HG03095 (cell line): Measurements from ENCODE around the gene CD180.

Experiments used
- ATAC-seq: cut with Tn5 transposase; IDR thresholded peaks from one replicate; pipeline ENCODE4 v1.9.1; 2021; ENCODE audit warnings: moderate library complexity; ENCODE audit not compliant: unreplicated experiment

The CD180 gene

DNA sequence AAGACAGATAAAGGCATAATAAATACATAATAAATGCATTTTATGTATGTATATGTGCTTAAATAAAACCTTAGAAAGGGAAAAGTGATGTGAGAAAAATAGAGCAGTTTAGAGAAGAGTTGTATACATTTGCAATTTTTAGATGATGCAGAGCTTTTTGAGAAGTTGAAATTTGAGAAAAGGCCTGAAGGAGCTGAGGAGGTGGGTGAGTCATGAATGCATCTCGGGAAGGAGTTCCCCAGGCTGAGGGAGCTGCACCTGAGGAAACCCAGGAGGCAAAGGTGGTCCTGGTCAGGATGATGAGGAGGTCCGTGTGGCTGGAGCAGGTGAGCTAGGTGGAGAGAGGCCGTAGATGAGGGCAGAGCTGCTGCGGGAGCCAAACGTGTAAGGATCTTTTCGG, 17.4 kb upstream of the CD180 start:
- no peak for ATAC-seq

DNA sequence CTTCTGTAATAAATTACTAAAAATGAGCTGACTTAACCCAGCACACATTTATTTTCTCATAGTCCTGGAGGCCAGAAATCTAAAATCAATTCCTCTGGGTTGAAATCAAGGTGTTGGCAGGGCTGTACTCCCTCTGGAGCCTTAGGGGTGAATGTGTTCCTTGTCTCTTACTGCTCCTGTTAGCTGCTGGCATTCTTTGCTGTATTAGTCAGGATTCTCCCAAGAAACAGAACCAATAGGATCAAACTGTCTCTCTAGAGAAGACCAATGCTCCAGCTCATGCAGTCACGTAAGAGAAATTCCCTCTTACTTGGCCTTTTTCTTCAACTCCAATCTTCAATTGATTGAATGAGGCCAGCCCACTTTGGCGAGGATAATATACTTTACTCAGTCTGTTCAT, 15.3 kb upstream of the CD180 start:
- no peak for ATAC-seq

DNA sequence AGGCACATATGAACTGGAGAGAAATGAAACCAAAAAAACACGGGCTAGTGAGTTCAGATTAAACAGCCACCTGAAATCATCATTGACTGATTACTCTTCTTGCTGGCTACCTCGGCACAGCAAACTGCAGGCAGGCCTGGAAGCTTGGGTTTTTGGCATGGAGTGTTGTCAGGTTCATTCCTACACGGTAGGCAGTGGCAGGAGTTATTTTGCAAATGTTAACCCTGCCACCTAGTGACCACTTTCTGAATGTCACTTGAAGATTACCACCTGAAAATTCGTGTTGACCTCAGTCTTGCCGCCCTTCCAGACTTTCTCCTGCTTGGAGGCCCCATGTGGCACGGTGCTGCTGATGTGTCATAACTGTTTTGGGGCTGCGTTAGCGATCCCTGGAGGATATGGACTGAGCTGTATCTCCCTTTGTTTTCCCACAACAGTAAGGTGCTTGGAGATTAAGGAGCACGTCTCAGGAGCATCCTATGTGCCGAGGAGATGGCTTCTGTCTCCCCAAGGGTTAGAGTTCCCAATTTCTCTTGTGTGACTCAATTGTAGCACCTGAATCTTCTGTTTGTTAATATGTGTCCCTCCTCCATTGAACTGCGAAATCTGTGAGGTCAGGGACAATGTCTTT, 12.7 kb upstream of the CD180 start:
- ATAC-seq = no peak

DNA sequence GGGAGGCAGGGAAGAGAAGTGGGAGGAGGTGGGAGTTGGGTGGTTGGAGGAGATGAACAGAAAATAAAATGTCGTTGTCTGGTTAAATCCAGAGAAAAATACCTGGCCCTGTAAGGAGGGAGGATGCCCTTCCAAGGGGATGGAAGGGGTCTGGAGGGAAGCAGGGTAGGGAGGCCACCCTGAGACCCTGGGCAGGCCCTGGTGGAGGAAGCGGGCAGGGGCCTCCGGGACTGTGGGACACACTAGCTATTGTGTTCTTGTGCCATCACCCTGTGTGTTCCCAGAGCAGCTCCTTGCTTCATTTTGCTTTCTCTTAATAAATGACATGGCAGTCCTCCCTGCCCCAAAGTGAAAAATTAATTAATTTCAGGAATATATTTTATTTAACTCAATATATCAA, 11.8 kb upstream of the CD180 start:
- ATAC-seq = no peak

DNA sequence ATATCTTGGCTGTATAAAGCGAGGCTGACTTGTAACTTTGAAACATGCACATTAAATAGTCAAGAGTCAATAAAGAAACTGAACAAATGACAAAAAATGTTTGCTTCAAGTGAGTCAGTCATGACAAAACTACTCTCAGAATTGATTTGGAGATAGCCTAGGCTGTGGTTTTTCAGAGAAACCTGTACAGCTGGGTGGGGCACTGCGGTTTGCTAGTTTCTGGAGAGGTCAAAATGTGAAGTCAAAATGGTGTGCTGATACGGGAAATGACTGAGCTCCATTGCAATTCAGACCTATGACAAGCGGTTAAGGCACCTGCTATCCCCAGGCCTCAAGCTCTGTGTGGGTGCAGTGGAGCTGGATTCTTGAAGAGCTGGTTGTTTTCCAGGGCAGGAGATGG, 10.3 kb upstream of the CD180 start:
- ATAC-seq = peak; percentile 80

DNA sequence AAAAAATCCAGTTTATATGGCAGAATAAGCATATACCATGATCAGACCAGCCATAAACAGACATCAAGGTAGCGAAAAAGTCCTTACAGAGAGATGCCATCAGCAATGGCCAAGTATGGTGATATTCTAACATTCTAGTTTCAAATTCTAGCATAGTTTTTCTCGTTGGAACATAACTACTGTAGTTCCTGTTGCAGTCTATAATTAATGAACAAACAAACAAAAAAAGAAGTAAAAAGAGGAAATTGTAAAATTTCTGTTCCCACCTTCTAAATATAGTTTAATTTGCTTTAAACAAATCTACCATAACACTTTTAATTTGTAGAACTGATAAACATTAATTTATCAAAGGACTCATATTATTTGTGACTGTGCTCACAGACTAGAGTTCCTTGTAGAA, 9.9 kb upstream of the CD180 start:
- ATAC-seq = no peak

DNA sequence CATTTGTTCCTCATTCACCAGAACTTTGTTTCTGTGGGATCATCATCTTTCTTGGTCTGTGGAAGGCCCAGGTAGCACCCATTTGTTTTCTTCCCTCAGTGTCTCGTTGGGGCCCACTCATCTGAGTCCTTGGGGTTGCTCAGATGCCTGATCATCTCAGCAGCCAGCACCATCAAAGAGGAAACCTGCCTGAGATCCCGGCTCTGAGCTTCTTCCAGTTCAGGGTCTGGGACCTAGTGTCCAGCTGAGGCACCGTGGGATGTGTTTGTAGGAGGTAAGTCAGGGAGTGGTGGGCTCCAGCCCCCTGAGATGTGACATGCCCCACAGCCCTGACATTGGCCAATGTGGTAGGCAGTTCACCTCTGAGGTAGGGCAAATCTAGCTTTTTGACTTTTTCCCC, 9.4 kb upstream of the CD180 start:
- ATAC-seq = no peak

DNA sequence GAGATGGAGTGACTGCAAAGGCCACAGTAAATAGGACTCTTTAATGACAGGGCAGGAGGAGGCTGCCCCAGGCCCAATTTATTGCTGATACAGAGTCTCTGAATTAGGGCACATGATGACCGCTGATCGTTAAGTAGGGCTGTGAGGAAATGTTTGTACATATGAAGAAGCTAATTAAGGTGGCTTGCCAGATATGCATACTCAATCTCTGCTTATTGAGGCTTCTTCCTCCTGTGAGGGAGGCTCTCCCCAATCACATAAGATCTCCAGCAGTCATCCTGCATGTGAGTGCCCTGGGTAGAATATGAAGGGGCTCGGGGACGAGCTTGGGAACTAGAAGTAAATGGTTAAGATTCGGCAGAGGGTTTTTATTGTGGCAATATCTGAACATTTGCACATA, 8.2 kb upstream of the CD180 start:
- ATAC-seq = no peak

DNA sequence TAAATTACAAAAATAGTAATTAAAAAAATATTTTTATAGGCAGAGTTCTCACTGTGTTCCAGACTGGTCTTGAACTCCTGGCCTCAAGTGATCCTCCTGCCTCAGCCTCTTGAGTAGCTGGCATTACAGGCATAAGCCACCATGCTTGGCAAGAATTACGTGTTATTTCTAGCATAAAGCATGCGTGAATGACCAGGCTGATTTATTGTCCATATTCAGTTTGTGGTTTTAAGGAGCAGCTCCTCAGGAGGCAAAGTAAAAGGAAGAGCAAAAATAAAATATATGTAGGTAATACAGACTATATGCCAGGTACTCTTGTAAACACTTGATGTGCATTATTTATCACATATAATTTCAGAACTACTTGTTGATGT, 7.1 kb upstream of the CD180 start:
- no peak for ATAC-seq

DNA sequence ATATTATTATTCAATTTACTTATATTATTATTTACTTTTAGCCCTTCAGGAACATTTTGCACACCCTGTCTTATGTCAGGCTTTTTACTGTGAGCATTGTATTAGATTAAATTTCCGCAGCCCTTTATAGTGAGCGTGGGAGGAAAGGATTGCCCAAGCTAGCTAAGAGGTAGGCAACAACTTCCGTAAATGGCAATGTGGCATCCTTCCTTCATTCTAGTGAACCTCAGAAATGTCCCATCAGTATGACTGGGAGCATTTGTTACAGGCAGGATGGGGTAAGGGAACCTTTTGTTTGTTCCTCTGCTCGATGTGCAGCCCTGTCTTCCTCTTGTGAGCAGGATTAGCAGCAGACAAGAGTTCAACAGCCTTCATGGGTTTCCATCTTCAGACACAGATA, 6.2 kb upstream of the CD180 start:
- ATAC-seq = no peak

DNA sequence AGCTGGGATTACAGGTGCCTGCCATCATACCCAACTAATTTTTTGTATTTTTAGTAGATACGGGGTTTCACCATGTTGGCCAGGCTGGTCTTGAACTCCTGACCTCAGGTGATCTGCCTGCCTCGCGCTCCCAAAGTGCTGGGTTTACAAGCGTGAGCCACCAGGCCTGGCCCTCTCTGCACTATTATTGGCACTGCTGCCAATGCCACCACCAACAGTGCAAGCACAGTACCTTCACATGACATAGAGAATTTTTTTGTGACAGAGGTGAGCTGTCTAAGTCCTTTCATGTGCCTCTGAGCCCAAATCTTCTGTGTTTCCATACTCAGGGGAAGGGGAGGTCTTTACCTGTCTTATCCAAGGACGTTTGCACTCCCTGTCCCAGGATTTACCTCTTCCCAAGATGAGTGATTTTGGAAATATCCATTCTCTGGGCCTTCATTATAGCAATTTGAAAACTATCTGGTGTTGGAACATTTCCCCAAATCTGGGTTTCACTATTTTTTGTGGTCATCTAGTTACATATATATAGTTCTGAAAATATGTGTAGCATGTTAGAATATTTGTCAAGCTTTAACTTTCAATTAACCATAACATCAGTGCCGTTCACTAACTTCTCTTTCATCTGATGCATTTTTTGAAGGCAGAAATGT, 5.4 kb upstream of the CD180 start:
- ATAC-seq = no peak

DNA sequence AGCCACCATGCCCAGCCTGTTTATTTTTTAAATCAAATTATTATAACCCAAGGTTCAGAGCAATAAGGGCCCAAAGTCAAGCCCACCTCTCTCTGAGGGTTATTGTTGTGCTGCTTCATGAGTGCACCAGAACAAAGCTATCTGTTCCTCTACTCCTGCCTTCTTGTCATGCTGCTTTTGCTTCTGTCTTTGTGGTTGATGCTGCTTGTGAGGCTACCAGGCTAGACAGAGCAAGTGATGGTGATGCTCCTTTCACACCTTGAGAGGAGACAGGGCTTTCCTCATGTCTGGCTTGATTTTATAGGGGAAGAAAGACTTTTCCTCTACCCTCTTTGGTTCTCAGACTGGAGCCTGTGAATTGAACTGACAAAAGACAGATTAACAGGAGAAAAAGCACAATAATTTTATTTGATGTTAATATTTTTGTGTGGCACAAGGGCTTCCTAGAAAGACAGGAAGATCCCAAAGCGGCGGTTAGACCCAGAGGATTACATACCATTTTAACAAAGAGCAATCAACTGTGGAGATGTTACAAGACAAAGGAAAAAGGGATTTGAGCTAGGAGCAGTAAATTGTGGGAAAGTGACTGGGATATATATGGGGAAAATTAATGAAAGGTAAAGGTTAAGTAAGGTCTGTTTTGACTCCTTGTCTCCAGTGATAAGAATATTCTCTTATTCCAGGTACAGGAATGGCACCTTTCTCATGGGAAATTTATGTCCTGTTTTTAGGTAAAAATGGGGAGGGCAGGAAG, 4.4 kb upstream of the CD180 start:
- no peak for ATAC-seq

DNA sequence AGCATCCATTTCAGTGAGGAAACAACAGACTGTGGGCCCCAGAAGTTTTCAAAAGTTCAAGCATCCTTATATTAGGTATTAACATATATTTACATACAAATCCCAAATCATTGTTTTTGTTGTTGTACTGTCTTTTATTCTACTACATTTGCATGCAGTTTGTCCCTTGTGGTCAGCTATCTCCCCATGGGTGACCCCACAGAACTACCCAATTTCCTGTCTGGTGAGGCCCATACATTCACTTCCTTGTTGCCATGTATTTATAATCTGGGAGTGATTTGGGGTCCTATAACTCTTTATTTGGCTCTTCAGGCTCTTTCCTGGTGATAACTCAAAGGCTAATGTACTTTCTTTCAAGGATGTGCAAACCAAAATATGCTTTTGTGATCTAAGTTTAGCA, 3.3 kb upstream of the CD180 start:
- ATAC-seq = no peak

DNA sequence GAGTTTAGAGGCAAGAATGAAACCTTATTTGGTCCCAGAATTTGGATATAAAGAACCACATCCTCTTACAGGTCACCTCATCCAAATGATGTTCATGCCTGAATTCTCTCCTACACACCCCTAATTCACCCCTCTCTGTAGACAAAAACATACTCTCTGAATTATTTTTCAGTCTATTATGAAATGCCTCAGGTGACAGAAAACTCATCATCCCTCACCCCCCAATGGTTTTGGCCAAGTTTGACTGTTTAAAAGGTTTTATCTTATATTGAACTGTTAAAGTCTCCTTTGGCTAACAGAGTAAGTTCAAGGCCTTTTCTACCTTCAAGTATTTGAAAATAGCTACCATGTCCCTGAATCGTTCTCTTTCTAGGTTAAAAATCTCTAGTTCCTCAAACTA, 2.3 kb upstream of the CD180 start:
- ATAC-seq = no peak

DNA sequence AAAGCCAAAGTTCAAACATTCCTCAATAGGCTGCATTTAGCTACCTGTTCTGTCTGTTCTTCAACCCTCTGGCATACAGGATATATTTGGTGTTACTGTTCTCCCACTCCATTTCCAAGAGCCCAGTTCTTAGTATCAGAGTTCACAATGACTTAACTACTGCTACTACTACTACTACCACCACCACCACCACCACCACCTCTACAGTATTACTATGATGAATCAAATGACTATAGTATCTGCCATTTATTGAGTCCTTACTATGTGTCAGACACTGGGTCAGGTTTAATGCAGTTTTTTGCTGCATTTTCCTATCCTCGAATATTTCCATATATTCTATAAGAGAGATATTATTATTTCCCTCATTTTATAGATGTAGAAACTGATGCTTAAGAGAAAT, 937 bp upstream of the CD180 start:
- ATAC-seq = no peak

DNA sequence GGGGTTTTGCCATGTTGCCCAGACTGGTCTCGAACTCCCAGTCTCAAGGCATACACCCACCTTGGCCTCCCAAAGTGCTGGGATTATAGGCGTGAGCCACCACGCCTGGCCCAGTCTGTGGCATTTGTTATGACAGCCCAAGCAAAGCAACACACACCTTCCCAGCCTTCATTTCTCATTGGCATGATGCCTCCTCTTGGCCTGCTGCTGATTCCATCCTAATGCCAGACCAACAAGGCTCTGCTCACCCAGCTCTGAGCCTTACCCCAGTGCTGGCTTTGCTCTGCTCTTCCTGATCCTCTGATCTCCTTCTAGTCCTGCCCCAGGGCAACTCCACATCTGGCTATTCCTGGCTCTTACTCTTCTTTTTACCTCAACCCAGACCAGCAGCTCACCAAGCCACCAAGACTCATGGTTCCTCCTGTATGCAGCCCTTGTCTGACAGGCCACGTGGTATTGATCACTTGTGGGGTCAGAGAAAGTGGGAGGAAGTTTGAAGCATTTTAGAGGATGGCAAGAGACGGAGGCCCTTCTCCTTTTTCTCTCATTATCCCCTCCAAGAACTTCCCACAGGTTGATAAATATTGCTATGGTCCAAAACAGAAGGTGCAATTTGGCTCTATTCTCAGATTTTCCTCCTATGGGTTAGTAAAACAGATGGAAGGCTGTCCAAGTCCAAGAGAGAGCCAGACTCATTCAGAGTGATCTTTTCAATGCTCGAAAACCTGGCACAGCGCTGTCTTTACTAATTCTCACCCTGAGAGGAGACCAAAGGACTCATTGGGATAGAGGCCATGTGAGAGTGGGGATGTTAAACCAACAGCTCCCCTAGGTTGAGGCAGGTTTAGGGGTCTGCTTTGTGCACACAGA, 958 bp downstream of the CD180 start:
- ATAC-seq = no peak

DNA sequence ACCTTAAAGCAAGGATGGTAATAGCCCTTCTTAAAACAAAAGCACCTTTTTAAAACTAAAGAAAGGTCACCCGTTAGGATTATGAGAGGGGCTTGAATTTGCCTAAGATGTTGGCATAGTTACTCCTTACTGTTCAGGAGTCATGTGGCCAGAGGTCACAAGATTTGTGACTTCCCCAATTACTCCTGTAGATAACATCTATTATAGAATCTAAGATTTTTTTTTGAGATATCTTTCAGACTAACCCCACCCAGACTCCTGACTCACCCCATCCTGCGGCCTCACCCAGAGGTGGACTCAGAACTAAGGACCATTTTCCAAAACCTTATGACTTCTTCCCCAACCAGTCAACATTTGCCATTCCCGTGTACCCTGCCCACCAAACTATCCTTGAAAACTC, 2.4 kb downstream of the CD180 start:
- ATAC-seq = no peak

DNA sequence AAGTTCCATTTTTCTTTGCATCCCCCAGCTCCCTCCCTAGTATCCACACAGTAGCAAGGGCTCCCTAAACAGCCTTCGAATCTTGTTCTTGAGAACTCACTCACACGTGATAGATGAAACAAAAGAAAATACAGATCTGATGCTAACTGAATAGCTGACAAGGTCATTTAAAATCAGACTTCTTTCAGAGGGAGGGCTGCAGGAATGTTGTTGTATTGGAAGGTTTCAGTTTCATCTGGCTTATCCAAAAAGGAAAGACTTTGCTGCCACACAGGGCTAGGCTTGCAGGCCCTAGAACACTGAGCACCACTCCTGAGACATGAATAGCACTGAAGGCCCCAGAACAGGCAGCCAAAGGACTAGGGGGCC, 3.2 kb downstream of the CD180 start:
- ATAC-seq = no peak

DNA sequence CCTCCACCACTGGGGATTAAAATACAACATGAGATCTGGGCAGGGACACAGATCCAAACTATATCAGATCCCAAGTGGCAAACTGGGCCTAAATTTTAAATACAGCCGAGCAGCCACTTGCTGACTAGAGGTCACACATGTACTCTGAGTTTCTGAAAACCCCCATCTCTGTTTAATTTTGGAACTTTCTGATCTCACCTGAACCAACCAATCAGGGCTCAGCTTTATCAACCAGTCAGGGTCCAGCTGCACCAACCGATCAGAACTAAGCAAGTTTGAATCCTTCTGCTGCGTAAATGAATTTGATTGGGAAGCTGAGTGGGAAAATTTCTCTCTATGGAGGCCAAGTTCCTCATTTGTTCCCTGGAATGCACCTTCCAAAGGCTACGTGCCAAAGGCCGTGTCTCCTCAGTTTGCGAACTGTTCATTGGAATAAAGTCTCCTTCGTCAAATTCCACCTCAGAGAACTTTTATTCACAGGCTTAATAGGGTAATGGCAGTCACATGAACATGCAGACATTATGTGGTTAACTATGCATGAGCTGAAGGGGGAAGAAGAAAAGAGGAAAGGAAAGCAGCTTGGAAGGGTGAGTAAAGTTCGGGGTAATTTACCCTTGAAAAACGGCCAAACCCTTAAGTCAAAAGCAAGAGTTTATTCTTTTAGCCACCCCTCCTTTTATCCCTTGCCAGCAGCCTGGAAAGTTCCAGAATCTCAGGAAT, 3.7 kb downstream of the CD180 start:
- no peak for ATAC-seq

DNA sequence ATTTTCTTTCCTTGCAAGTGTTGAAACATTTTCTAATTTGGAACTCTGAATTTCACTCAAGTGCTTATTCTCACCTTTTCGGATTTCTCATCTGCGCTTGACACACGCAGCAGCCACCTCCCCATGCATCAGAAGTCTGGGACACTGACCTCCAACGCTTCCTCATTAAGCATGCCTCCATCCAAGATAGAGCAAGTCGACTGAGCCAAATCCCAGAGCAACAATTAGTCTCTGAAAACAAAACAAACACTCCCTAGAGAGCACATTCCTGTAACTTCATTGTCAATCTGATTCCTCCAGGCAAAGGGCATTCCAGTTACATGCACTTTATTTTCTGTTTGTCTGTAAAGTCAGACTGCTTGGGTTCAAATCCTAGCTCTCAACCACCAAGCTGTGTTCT, 5.7 kb downstream of the CD180 start:
- ATAC-seq = no peak

DNA sequence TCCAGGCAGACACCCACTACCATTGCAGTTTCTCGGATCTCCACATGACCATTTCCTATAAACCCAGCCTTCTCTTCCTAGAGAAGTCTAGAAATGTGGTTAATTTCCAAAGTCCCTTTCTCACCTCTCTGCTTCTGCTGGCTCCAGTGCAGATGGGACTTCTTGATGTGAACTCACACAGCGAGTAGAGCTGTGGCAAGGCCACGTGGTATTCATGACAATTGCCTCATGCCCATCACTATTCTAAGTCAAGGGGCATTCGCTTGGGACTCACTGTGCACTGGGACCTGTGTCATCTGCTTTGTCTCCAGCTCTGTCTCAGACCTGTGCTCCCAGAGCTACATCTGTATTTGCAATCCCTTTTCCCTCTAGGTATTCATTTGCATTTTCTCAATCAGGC, 6.2 kb downstream of the CD180 start:
- no peak for ATAC-seq
